NB4 (cell line): Measurements from ENCODE around the gene PTTG2.

ENCODE experiments used
- DNase-seq: peaks from one replicate; pipeline ENCODE4 v3.0.0; 2010; ENCODE audit warnings: low read depth
- H3K4me3 ChIP-seq: one replicate; pipeline ENCODE4 v1.5.1; 2011; ENCODE audit warnings: mild to moderate bottlenecking, low read depth, low read length, moderate library complexity
- MYC ChIP-seq: IDR thresholded peaks from 2 replicates; pipeline ENCODE4 v1.6.1; 2011; ENCODE audit warnings: low read depth, low read length
- POLR2A ChIP-seq: IDR thresholded peaks from 2 replicates; pipeline ENCODE4 v1.6.1; 2011; ENCODE audit warnings: mild to moderate bottlenecking; ENCODE audit not compliant: insufficient read length; ENCODE audit errors: extremely low read depth
- TF ChIP-seq, protein P1 (sequence below): IDR thresholded peaks from one replicate; pipeline ENCODE4 v1.5.1; 2012; ENCODE audit warnings: low read depth, low read length
- TF ChIP-seq, protein P2 (sequence below): IDR thresholded peaks from 2 replicates; pipeline ENCODE4 v1.6.1; 2011; ENCODE audit warnings: low read depth, low read length

The PTTG2 gene

DNA sequence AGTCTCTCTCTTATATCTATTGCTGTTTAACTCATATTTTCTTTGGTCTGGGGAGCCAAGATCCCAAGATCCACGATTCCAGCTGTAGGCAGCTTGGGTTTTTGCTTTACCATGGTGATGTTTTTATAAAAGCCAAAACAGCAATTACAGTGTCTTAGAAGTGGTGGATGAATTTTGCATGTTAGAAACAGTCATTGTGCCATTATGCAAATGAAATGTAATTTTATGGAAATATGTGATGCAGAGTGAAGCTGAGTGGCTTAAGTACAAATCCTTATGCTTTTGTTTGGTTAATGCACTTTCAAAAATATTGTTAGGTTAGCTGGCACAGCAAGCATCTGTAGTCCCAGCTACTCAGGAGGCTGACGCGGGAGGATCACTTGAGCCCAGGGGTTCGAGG is 32.8 kb upstream of the PTTG2 start:
- TF ChIP-seq POLR2A (no peak), MYC (no peak)
- TF ChIP-seq, protein P1, sequence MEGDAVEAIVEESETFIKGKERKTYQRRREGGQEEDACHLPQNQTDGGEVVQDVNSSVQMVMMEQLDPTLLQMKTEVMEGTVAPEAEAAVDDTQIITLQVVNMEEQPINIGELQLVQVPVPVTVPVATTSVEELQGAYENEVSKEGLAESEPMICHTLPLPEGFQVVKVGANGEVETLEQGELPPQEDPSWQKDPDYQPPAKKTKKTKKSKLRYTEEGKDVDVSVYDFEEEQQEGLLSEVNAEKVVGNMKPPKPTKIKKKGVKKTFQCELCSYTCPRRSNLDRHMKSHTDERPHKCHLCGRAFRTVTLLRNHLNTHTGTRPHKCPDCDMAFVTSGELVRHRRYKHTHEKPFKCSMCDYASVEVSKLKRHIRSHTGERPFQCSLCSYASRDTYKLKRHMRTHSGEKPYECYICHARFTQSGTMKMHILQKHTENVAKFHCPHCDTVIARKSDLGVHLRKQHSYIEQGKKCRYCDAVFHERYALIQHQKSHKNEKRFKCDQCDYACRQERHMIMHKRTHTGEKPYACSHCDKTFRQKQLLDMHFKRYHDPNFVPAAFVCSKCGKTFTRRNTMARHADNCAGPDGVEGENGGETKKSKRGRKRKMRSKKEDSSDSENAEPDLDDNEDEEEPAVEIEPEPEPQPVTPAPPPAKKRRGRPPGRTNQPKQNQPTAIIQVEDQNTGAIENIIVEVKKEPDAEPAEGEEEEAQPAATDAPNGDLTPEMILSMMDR, result no peak
- TF ChIP-seq, protein P2, sequence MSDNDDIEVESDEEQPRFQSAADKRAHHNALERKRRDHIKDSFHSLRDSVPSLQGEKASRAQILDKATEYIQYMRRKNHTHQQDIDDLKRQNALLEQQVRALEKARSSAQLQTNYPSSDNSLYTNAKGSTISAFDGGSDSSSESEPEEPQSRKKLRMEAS, result no peak
- no peak overlapping the region for H3K4me3 ChIP-seq
- no peak for DNase-seq

DNA sequence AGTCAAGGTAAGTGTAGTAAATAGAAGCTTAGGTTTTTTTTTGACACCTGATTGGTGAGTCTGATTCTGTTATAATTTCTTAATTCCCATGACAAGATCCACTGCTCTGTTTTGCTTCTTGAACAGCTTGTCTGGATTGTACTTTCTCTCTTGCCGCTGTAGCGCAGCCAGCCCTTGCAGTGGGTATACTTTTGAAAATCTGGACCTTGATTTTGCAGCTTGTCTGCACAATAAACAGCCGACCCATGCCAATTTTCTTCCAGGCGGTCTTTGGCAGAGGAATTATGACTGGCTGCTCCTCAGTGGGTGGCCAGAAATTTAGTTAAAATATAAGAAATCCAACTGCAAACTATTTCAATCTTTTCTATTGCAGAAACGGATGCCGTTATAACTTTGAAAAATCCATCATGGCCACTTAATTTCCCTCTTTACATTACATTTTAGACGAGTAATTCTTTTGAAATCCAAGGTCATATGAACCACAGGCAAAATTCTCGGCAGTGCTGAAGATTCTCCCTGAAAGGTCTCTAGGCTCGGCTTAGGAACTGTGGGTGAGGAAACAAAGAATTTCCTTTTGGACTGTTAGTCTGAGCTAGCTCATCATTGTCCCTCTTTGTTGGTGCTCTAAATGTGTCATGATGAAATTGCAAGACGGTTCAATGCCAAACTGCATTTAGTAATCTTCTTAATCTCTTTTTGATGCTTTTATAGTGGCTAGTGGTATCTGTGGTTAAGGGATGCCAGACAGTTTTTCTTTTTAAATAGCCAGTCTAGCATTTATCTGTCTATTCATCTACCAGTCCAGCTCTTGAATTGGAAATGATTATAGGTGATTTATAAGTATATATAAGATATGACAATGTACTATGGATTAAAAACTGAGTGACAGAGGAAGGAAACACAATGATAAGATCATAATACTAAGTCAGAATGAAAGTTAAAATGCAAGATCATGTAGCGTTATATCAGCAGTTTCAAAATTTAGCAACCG is 31.5 kb upstream of the PTTG2 start:
- no peak overlapping the region for H3K4me3 ChIP-seq
- TF ChIP-seq POLR2A (no peak), MYC (no peak)
- TF ChIP-seq, protein P2, result 0 out of 2 replicates have a peak, but pooled peaks have one; percentile 6
- DNase-seq, result peak; percentile 47

DNA sequence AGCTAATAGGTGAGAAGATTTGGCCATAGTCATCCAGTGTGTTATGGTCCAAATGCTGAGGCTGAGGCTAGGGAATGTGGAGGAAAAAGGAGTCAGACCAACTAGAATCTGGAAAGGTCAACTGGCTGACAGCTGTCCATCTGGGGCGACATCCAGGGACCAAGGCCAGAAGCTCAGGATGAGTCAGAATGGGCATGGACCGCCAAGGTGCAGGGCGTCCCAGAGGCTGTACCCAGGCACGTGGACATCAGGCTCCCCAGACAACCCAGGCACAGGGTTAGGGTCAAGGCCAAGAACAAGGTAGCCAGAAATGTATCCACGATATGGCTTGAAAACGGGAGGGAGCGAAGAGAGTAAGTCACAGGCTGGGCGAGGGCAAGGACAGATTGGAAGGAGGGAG is 26.1 kb upstream of the PTTG2 start:
- DNase-seq, result no peak
- TF ChIP-seq, protein P1, result no peak
- H3K4me3 ChIP-seq, result no peak overlapping the region

DNA sequence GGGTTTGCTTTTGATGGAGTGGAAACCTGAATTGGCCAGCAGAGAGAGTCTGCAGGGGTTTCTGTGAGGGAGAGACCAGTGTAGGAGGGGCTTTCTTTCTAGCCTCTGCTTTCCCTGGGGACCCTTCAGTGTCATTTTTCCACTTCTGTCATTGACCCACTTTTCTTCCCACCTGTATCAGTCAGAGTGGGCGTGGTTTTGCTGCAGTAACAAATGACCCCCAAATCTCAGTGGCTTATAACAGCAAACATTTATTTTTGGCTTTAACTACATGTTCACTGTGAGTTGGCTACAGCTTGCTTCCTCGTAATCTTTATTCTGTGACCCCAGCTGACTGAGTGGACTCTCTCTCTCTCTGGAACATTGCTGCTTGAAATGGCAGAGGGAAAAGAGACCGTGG is 25.6 kb upstream of the PTTG2 start:
- no peak overlapping the region for H3K4me3 ChIP-seq
- TF ChIP-seq MYC, result 0 out of 2 replicates have a peak, but pooled peaks have one; percentile 22
- TF ChIP-seq, protein P2, result 0 out of 2 replicates have a peak, but pooled peaks have one; percentile 10
- TF ChIP-seq, protein P1, result no peak
- DNase-seq, result no peak

DNA sequence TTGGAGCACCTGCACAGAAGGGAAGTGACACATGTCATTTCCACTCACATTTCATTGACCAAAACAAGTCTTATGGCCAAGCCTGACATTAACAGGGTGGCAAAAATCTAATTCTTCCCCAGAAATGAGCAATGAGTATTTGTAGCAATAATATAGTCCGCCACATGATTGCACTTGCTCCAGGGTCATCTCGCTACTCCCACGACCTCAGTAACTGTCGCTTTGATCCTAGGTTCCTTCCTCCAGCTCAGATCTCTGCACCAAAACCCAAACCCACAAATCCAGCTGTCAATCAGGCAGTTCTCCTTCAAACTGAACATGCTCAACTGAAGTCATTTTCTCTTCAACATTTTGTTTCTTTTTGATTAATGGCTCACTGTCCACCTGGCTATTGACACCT is 25.2 kb upstream of the PTTG2 start:
- no peak for TF ChIP-seq MYC
- TF ChIP-seq, protein P1, result no peak
- TF ChIP-seq POLR2A, result no peak
- TF ChIP-seq, protein P2, result no peak
- peak; percentile 60 for DNase-seq
- H3K4me3 ChIP-seq, result no peak overlapping the region

DNA sequence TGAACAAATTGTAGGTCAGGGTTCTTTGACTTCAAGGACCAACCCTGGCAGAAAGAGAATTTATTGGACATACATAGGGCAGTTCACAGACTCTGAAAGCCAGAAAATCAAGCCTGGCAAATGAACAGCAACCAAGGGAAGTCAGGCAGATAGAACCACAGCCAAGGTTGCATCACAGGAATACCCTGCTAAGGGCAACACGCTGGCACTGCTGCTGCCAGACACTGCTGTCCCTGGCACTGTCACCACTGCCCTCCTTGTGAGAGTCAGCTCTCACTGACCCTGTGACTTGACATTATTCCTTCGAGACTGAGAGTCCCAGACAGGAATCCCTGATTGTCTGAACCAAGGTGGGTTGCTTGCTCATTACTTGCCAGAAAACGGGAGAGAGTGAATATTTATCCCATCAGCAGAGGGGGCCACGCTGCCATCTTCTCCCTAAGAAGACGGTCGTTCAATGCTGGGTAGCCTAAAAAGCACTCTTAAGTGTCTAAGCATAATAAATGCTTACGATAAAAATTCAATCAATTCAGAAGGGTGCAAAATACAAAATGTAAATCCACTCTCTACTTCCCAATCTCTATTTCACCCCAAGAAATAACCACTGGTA is 23.2 kb upstream of the PTTG2 start:
- TF ChIP-seq, protein P1, result no peak
- TF ChIP-seq POLR2A, result no peak
- no peak for TF ChIP-seq MYC
- TF ChIP-seq, protein P2, result no peak
- DNase-seq, result peak; percentile 33
- H3K4me3 ChIP-seq, result no peak overlapping the region
